Measurements from ENCODE around the gene TANGO6. TPM values are rescaled to one million over a fixed set of nuclear protein-coding genes. Genes with fewer than 3 reads are reported as not detected.
"Not testable (repeated sequence)": the region's sequence is repeated elsewhere in the genome, so short reads cannot be mapped to it uniquely, and the experiment has no call there.

TANGO6 gene
- total RNA-seq, 1 experiment from 2014 or later = 11.5 TPM

GRCh38 chr16:69005641-69006355, 162.5 kb downstream of the TANGO6 start:
- DNase-seq (ENCODE audit: low read depth) = no peak

- no peak for DNase-seq (ENCODE audit: low read depth)
These were observed 169.6 kb downstream of the TANGO6 start for GRCh38 chr16:69012906-69013305.

DNA sequence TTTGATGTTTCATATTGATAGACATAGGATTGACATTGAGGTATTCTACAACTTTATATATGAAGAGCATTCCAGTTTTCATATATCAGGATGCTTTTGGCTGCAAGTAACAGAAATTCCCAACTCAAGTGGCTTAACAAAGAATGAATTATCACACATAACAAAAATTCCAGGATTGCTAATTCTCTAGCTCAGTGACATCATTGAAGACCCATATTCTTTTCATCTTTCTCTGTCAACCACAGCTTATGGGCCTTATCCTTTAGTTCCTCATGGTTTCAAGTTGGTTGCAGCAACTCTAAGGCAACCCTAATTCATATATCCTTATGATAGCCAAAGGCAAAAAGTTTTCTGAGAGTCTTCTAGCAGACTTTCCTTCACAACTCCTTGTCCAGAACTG, 170.7 kb downstream of the TANGO6 start:
- DNase-seq (ENCODE audit: low read depth) = no peak

DNA sequence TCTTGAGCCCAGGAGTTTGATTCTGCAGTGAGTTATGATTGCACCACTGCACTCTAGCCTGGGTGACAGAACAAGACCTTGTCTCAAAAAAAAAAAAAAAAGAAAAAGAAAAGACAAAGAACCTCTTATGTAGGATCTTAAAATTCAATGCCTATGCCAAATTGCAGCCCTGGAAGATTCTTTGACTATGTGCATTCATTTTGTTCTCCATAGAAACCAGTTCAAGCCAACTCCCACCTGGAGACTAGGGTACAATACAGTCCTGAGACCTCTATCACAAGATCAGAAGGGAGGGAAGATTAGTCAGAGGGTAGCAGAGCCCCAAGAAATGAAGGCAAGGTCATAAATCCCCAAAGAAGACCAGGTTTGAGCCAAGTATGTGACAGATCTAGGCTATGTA, 171.5 kb downstream of the TANGO6 start:
- DNase-seq (ENCODE audit: low read depth) = no peak

GRCh38 chr16:69017036-69017783, 173.9 kb downstream of the TANGO6 start:
- DNase-seq (ENCODE audit: low read depth) = peak; percentile 88

DNA sequence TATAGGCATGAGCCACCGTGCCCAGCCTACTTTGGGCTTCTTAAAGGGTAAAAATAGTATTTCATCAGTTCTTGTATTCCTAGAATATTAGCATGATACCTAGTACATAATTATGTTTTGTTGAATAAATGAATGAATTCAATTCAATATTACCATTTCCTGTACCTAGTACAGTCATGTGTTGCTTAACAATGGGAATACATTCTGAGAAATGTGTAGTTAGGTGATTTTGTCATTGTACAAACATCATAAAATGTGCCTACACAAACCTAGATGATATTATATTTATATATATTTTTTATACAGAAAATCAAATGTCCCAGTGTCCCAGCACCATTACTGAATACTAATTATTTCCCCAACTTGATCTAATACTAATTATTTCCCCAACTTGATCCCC, 176.5 kb downstream of the TANGO6 start:
- DNase-seq (ENCODE audit: low read depth) = no peak

DNA sequence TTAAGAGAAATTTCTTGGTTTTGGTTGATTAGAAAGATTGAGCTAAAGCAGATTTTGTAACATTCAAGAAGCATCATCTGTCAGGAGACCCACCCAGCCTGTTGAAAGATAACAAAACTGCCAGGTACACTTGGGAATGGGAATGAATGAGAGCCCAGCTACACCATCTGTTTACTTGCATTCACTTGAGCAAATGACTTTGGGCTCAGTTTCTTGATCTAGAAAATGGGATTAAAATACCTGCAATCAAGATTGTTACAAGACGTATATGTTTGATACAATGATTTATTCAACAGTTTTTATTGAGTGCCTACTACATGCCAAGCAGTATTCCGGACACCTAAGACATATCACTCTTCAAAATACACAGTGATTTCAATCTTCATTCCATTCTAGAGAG, 185.8 kb downstream of the TANGO6 start:
- no peak for DNase-seq (ENCODE audit: low read depth)

GRCh38 chr16:69031877-69032301, 188.6 kb downstream of the TANGO6 start:
- no peak for DNase-seq (ENCODE audit: low read depth)

DNA sequence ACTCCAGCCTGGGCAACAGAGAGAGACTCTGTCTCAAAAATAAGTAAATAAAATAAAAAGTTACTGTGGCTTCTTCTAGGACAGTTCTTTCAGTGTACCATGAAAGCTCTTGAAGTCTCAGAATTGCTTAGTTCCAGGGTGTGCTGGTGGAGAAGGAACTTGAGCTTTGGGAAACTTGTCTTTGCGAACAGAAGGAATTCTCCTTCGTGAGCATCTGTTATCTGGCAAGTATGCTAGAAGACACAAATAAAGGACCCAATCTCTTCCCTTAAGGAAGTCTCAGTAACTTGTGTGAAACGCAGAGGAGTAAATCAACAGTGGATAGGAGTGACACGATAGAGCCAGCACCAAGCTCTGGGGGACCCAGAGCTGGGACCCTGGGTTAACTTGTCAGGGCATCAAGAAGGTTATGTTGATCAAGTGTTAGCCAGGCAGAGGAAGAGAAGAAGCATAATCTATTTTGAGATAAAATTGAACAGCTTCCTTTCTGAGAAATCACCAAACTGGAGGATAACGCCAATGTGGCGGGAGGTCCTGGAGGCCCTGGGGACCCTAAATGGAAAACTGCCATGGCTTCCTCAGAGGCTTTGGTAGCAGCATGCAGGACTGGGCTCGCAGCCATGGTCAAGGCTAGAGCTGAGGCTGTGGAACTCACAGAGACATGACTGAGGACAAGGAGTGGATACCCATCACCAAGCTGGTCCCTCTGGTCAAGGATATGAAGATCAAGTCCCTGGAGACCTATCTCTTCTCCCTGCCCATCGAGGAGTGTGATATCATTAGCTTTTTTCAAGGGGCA, 190.0 kb downstream of the TANGO6 start:
- no peak for DNase-seq (ENCODE audit: low read depth)

GRCh38 chr16:69035375-69035774, 192.0 kb downstream of the TANGO6 start:
- no peak for DNase-seq (ENCODE audit: low read depth)

- DNase-seq (ENCODE audit: low read depth) = no peak
These were observed 193.2 kb downstream of the TANGO6 start for GRCh38 chr16:69036399-69037091.

DNA sequence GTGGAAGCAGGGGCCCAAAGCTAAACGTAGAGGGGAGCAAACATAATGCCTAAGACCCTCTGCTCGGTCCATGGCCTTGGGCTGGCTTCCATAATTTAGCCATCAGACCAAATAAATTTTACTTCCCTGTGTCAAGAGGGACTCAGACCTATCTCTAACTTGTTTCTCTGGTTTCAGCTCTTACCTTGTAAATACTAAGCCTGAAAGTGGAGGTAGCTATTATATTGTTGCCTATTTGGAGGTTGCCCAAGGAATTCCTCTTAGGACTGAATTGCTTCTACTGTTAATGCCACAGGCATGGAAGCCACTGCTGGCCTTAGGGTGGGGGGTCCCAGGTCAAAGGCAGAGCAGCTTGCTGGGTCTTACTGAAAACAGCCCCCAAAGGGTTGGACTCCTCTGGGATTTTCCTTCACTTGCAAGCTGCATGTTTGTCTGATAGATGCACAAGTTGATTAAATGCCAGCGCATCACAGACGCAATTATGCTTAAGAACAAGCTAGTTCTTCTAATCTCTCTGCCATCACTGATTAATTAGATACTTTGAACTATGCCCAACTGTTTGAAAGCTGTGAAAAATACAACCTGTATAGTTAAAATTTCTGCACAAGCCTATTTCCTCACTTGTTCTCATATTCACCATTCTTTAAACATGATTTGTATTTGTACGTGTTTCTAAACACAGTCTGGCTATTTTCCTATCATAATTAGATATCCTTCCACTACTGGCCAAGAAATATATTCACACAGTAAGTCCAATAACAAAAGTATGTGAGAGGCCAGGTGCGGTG, 194.2 kb downstream of the TANGO6 start:
- DNase-seq (ENCODE audit: low read depth) = no peak

DNA sequence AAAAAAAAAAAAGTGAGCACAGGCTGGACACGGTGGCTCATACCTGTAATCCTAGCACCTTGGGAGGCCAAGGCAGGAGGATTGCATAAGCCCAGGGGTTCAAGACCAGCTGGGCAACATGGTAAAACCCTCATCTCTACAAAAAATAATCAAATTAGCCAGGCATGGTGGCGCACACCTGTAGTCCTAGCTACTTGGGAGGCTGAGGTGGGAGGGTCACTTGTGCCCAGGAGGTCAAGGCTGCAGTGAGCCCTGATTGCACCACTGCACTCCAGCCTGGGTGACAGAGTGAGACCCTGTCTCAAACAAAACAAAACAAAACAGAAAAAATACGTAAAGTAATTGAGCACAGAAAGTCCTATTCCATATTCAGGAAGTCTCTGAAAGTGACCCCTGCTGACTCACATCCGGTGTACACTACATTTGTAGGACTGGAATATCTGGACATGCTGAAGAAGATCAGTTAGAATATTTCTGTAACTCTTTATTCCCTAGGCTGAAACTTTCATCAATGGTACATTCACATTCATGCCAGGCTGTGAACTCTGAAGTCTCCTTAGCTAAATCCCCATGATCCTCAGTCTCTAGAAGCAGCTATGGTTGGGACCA, 196.1 kb downstream of the TANGO6 start:
- DNase-seq (ENCODE audit: low read depth) = peak; percentile 63

- DNase-seq (ENCODE audit: low read depth) = peak; percentile 35
These were observed 197.0 kb downstream of the TANGO6 start for GRCh38 chr16:69040144-69040909.

- DNase-seq (ENCODE audit: low read depth) = no peak
These were observed 205.2 kb downstream of the TANGO6 start for GRCh38 chr16:69048328-69049120.

GRCh38 chr16:69049146-69049545, 205.8 kb downstream of the TANGO6 start:
- DNase-seq (ENCODE audit: low read depth) = peak; percentile 72

- no peak for DNase-seq (ENCODE audit: low read depth)
These were observed 206.5 kb downstream of the TANGO6 start for GRCh38 chr16:69049603-69050375.

DNA sequence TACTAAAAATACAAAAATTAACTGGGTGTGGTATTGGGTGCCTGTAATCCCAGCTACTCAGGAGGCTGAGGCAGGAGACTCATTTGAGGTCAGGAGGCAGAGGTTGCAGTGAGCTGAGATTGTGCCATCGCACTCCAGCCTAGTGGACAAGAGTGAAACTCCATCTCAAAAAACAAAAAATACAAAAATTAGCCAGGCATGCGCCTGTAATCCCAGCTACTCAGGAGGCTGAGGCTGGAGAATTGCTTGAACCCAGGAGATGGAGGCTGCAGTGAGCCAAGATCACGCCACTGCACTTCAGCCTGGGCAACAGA, 208.1 kb downstream of the TANGO6 start:
- DNase-seq (ENCODE audit: low read depth) = not testable (repeated sequence)

Measured in RPMI7951 (cell line).